Measurements from ENCODE around the gene PTH.

PTH gene

GRCh38 chr11:13448876-13449275, 46.9 kb downstream of the PTH start:
- DNase-seq (ENCODE audit: low spot score), result no peak

GRCh38 chr11:13446444-13446843, 49.4 kb downstream of the PTH start:
- DNase-seq (ENCODE audit: low spot score), result no peak

GRCh38 chr11:13445588-13445987, 50.2 kb downstream of the PTH start:
- DNase-seq (ENCODE audit: low spot score), result no peak

Data from CD4-positive, alpha-beta T cell treated with Interleukin-15 for 4 hours (primary cell).